Melanocyte of skin (primary cell): ENCODE data around the gene SPANXN1. TPM values are rescaled to one million over a fixed set of nuclear protein-coding genes. Genes with fewer than 3 reads are reported as not detected.

Experiments
- total RNA-seq, 2 donors: library from RNA; depleted of rRNA; stranded (reverse); fragments of >200 nt; gene quantifications; 2 replicates each; pipeline ENCODE4 v1.2.3, GENCODE V29; 2012

The SPANXN1 gene
- total RNA-seq: not detected

GRCh38 chrX:145247203-145247602 lies at the start of gene SPANXN1:
SPANXN1 (plus strand) TSS chrX:145247503; CDS start chrX:145247587, 84 bp downstream.

